ENCODE results near the gene SELENOI. TPM values are rescaled to one million over a fixed set of nuclear protein-coding genes. Genes with fewer than 3 reads are reported as not detected.

The SELENOI gene
- total and polyA plus RNA-seq, 10 of the 15 experiments (the other 5 are each of a cell fraction or from before 2014, with no cell fraction given), result 5.2 to 31.4 (median 17.4) TPM

GRCh38 chr2:26298638-26299393 lies 47.1 kb upstream of the SELENOI start (continued):
- no peak for TF ChIP-seq TCF12 (IDR thresholded peaks at IDR 0.05; ENCODE audit: low read depth, low read length)
- no peak for TF ChIP-seq ZNF622 (IDR thresholded peaks at IDR 0.05)
- TF ChIP-seq CBX5 (IDR thresholded peaks at IDR 0.05; ENCODE audit: low read depth), result no peak
- TF ChIP-seq SPI1 (IDR thresholded peaks at IDR 0.05; ENCODE audit: borderline replicate concordance, insufficient read depth, low read depth, low read length), result peak; percentile 53; the same call in 1 of the 2 replicates
- no peak for TF ChIP-seq CEBPZ (IDR thresholded peaks at IDR 0.05; ENCODE audit: low read depth, low read length)
- no peak for TF ChIP-seq RCOR1 (conservative IDR thresholded peaks at IDR 0.05; ENCODE audit: low read depth, low read length)
- no peak for TF ChIP-seq ZBTB40 (IDR thresholded peaks at IDR 0.05; ENCODE audit: borderline replicate concordance)
- TF ChIP-seq IKZF1 (conservative IDR thresholded peaks at IDR 0.05), result peak; percentile 46; the same call in 1 of the 2 replicates
- TF ChIP-seq FOXK2 (IDR thresholded peaks at IDR 0.05), result no peak
- TF ChIP-seq ZBTB11 (CRISPR knock-in tag; IDR thresholded peaks at IDR 0.05), result no peak
- TF ChIP-seq CBX3 (IDR thresholded peaks at IDR 0.05; ENCODE audit: borderline replicate concordance, low read depth), result no peak
- TF ChIP-seq NFIC (IDR thresholded peaks at IDR 0.05; ENCODE audit: low read depth, low read length), result no peak
- TF ChIP-seq PKNOX1 (IDR thresholded peaks at IDR 0.05), result no peak
- TF ChIP-seq JUND (IDR thresholded peaks at IDR 0.05; ENCODE audit: low read depth, low read length), result no peak
- TF ChIP-seq SMC3 (IDR thresholded peaks at IDR 0.05; ENCODE audit: borderline replicate concordance, low read length), result no peak
- no peak for TF ChIP-seq RB1 (IDR thresholded peaks at IDR 0.05; ENCODE audit: borderline replicate concordance)
